NCI-H1105 (cell line): ENCODE results near the gene RPLP2.

Source experiments
- DNase-seq: peaks from one replicate; lab custom pipeline; 2025; lab: John Stamatoyannopoulos, UW

Gene RPLP2

GRCh38 chr11:803770-804598, 5.8 kb upstream of the RPLP2 start:
- peak; percentile 87 for DNase-seq

- DNase-seq = peak; percentile 37
Measured at GRCh38 chr11:804599-804964, 5.2 kb upstream of the RPLP2 start.

GRCh38 chr11:808427-809286, 1.1 kb upstream of the RPLP2 start:
- DNase-seq = no peak

DNA sequence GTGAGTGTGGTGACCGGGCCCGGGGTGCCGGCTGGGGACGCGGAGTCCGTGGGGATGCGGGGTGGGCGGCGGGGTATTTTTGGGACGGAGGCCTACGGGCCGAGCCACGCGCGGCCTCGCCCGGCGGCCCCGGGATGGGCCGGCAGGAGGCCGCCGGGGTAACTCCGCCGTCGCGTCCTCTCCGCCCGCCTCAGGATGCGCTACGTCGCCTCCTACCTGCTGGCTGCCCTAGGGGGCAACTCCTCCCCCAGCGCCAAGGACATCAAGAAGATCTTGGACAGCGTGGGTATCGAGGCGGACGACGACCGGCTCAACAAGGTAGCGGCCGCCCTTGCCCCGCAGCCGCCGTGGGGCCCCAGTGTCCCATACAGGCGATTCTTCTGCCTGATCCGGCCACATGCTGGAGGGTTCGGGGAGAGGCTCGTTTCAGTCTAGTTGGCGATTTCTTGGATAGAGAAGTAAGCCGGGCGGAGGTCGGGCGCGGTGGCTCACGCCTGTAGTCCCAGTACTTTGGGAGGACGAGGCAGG, 337 bp downstream of the RPLP2 start:
- DNase-seq = no peak

DNA sequence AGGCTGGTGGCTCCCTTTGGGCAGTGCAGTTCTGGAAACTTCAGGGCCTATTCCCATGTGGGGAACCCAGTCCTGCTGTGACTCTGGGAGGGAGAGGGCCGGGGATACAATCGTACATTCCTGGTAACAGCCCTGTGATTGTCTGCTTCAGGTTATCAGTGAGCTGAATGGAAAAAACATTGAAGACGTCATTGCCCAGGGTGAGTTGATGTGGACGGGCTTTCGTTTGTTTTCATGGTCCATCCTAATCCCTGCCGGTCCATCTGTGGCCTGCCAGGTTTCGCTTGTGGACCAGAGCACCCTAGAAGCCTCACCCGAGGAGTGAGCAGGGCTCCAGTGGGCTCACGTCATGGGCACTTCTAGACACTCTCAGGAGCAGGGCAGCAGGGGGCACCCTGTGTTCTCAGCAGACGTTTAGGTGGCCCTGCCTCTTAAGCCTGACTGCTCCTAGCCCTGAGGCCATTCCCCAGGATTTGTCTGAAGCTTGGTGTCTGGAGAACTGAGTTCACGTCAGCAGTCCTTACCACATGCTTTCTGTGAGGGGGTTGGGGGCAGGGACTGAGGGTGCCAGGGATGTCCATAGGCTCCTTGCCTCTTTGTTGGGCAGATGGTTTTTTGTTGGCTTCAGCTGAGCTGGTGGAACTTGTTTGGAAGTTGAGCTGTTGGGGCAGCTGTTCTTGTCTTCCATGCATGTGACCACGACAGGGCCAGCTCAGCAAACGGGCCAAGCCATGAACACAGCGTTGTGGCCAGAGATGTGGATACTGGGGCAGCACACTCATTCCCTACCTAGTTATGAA, 1.9 kb downstream of the RPLP2 start:
- no peak for DNase-seq

GRCh38 chr11:812390-812789, 2.6 kb downstream of the RPLP2 start:
- no peak for DNase-seq

DNA sequence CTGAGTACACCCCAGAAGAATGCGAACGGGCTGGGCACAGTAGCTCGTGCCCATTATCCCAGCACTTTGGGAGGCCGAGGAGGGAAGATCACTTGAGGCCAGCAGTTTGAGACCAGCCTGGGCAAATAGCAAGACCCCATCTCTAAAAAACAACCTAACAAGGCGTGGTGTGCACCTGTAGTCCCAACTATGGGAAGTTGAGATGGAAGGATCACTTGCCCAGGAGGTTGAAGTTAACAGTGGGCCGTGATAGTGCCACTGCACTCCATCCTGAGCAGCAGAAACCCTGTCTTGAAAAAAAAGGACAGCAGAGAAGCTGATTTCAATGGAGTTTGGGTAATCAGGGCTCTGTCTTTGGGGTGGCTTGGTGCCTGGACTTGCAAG, 3.3 kb downstream of the RPLP2 start:
- DNase-seq = no peak

- DNase-seq = no peak
Measured at GRCh38 chr11:813456-814096, 3.8 kb downstream of the RPLP2 start.

GRCh38 chr11:815675-816432, 6.1 kb downstream of the RPLP2 start:
- DNase-seq = no peak

- no peak for DNase-seq
Measured at GRCh38 chr11:816433-816779, 6.6 kb downstream of the RPLP2 start.

- DNase-seq = no peak
Measured at GRCh38 chr11:818396-819128, 8.8 kb downstream of the RPLP2 start, which contains the start of gene PNPLA2. Gene PNPLA2, plus strand, starts transcription at chr11:818914. Its CDS starts 805 bp downstream, at chr11:819719.

- DNase-seq = peak; percentile 91
Measured at GRCh38 chr11:819129-819931, 9.6 kb downstream of the RPLP2 start.

DNA sequence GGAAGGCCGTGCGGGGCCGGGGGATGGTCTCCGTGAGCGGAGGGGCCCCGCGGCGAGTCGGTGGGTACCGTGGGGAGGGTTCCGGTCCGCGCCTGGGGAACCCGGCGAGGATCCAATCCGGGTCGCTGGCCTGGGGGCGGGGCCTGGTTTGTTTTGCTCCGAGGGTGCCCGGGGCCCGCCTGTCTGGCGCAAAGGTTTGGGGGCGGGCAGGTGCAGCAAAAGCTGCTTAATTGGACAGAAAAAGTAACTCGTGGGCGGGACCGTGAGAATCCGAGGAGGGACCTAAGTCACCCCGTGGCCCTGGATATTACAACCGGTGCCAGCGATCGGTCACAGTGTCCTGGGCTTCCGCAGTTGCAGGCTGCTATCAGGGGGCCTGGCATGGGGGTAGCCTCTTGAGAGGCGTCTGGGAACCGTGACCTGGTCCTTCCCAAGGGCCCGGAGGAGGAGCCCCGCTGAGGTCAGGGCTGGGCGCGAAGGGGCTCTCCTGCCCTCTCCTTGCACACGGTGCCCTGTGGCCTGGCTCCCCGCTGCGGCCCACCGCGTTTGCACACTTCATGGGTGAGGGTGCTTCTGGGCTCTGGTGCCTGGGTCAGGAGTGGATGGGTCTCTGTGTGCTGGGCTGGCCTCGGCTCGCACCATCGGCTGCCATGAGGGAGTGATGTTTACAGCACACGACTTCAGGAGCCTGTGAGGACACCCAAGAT, 10.3 kb downstream of the RPLP2 start:
- peak; percentile 94 for DNase-seq

DNA sequence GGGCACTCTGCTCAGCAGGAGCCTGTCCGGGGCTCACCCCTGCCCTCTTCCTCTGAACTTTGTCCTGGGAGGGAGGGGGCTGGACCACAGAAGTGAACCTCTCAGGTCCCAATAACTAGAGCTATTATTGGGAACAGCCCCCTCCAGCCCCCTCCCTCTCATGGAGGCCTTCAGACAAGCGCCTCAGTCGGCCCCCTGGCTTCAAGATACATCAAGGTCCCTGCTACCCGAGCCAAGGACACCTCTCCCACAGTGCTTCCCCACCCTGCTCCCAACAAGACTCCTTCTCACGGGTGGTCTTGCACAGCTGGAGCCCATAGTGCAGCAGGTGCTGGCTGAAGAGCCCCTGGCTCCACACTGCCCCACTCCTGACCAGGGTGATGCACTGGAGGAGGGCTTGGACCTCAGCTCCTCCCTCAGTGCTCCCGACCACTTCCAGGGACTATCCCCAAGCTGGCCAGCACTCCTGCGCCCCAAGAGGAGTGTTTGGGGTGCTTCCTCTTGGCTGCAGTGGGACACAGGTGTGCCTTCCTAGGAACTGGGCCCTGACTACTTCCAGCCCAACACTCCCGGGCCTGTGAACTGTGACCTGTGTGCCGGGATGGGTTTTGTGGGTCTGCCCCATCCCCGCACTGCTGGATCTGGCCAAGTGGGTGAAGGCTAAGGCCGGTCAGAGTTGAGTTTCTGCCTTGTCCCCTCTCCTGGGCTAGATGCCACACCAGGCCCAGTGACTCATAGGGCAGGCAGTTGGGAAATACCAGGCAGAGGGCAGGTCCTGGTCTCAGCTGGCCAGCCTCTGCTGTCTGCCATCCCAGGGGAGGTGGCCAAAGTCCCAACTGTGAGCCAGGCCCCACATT, 11.1 kb downstream of the RPLP2 start:
- DNase-seq = no peak

GRCh38 chr11:821512-822371, 12.0 kb downstream of the RPLP2 start:
- DNase-seq = no peak

- DNase-seq = peak; percentile 58
Measured at GRCh38 chr11:823441-824291, 13.9 kb downstream of the RPLP2 start.
